ENCODE data around the gene ARL14.

DNA sequence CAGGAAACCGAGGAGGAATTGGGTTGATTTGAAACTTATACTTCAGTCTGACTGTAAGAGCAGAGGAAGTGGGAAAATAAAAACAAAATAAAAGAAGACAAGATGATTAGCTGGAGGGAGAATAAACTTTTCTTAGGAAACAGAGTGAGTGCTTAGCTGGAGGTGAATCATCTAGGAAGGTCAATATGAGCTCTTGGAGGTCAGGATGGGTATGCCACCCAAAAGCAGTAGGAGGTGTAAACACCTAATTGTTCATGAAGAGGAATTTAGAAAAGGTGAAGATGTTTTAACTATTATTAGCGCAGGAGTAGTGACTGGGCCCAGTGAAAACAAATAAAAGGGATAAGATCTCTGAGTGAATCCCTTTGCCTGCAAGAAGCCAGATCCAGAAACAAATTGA lies 39.9 kb upstream of the ARL14 start:
- TF ChIP-seq POLR2A (IDR thresholded peaks at IDR 0.05; ENCODE audit: low read length) (no peak), GATA1 (IDR thresholded peaks at IDR 0.05; ENCODE audit: low read depth, low read length) (no peak)

Measured in erythroblast (primary cell).